ENCODE measurements around the gene TPSG1.

The TPSG1 gene

DNA sequence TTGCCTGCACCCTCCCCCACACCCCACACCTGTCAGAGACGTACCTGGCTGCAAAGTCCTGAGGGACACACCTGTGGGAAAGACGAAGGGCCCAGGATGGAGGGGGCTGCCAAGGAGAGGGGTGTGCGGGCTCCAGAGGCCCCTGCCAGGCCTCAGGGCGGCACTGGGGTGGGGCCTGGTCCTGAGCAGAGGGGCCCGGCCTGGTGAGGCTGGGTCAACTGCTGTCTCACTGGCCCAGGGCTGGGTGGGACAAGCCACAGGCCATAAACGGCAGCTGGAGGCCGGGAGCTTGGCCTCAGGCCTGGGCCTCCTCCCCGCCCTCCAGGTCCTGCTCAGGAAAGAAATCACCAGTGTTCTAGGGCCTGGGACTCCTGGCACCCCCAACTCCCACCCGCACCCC lies 510 bp downstream of the TPSG1 start:
- Histone ChIP-seq H3K9ac (ENCODE audit: insufficient read length, low read depth) (no peak overlapping the region), H3K27me3 (ENCODE audit: insufficient read depth, insufficient read length) (no peaks in the 10 kb centered on the region), H3K4me3 (ENCODE audit: insufficient read length, low read depth) (no peak overlapping the region), H3K36me3 (ENCODE audit: insufficient read depth, insufficient read length, low read length) (peaks cover 37% of the 10 kb centered on the region), H3K4me1 (ENCODE audit: insufficient read depth, insufficient read length) (no peaks in the 10 kb centered on the region), H3K9me3 (ENCODE audit: insufficient read depth, low read length) (no peaks in the 10 kb centered on the region)
- no peak for DNase-seq (ENCODE audit: low read depth, low spot score)
- TF ChIP-seq YY1 (IDR thresholded peaks at IDR 0.05; ENCODE audit: insufficient read depth, insufficient read length) (no peak), ZNF274 (IDR thresholded peaks at IDR 0.05; ENCODE audit: low read depth, low read length) (no peak), SUZ12 (IDR thresholded peaks at IDR 0.05; ENCODE audit: extremely low read depth, insufficient read depth, insufficient read length) (no peak)

DNA sequence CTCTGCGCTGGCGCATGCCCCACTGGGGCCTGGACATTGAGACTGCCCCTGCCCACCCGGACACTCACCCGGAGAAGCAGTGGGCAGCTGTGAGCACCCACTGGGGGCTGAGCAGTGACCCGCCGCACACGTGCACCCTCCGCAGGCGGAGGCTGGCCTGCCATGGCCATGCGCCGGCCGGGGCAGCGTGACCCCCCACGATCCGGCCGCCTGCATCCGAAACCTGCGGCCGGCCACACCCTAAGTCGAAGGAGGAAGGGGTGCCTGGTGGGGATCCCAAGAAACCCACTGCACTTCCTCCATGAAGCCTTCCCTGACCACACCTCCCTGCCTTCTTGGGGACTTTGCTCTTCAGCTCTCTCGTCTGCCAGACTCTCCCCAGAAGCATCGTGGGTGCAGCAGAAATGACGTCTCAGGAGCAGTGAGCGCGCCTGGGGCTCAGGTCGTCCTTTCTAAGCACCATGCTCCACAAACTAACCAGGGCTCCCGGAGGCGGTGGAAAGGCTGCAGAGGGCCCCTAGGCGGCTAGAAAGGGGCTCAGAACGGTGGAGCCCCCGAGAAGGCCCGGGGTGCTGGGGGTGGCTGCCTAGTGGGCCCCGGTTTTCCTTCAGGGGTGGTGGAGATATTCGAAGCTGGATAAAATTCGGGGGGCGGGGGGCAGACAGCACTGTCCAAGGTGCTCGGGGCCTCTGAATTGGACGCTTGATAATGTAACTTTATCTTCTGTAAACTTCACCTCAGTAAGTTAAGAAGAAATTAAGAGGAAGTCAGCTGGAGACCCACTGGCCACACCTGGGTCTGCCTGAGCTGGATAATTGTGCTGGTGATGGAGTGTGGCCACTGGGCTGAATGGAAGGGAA lies 1.5 kb downstream of the TPSG1 start:
- no peaks in the 10 kb centered on the region for H3K9me3 ChIP-seq (ENCODE audit: insufficient read depth, low read length)
- H3K27me3 ChIP-seq (ENCODE audit: insufficient read depth, insufficient read length) = no peaks in the 10 kb centered on the region
- no peak for DNase-seq (ENCODE audit: low read depth, low spot score)
- H3K4me3 ChIP-seq (ENCODE audit: insufficient read length, low read depth) = no peak overlapping the region
- no peak for TF ChIP-seq YY1 (IDR thresholded peaks at IDR 0.05; ENCODE audit: insufficient read depth, insufficient read length)
- no peak for TF ChIP-seq ZNF274 (IDR thresholded peaks at IDR 0.05; ENCODE audit: low read depth, low read length)
- no peak for TF ChIP-seq SUZ12 (IDR thresholded peaks at IDR 0.05; ENCODE audit: extremely low read depth, insufficient read depth, insufficient read length)
- no peaks in the 10 kb centered on the region for H3K4me1 ChIP-seq (ENCODE audit: insufficient read depth, insufficient read length)
- no peak overlapping the region for H3K9ac ChIP-seq (ENCODE audit: insufficient read length, low read depth)
- H3K36me3 ChIP-seq (ENCODE audit: insufficient read depth, insufficient read length, low read length) = peaks cover 45% of the 10 kb centered on the region

GRCh38 chr16:1222553-1223354 lies 2.3 kb downstream of the TPSG1 start:
- H3K27me3 ChIP-seq (ENCODE audit: insufficient read depth, insufficient read length) = no peaks in the 10 kb centered on the region
- H3K9me3 ChIP-seq (ENCODE audit: insufficient read depth, low read length) = no peaks in the 10 kb centered on the region
- no peak overlapping the region for H3K4me3 ChIP-seq (ENCODE audit: insufficient read length, low read depth)
- DNase-seq (ENCODE audit: low read depth, low spot score) = no peak
- no peak overlapping the region for H3K9ac ChIP-seq (ENCODE audit: insufficient read length, low read depth)
- no peak for TF ChIP-seq ZNF274 (IDR thresholded peaks at IDR 0.05; ENCODE audit: low read depth, low read length)
- no peak for TF ChIP-seq SUZ12 (IDR thresholded peaks at IDR 0.05; ENCODE audit: extremely low read depth, insufficient read depth, insufficient read length)
- no peak for TF ChIP-seq YY1 (IDR thresholded peaks at IDR 0.05; ENCODE audit: insufficient read depth, insufficient read length)
- H3K36me3 ChIP-seq (ENCODE audit: insufficient read depth, insufficient read length, low read length) = peaks cover 54% of the 10 kb centered on the region
- no peaks in the 10 kb centered on the region for H3K4me1 ChIP-seq (ENCODE audit: insufficient read depth, insufficient read length)

- Histone ChIP-seq H3K9ac (ENCODE audit: insufficient read length, low read depth) (no peak overlapping the region), H3K9me3 (ENCODE audit: insufficient read depth, low read length) (no peaks in the 10 kb centered on the region), H3K4me3 (ENCODE audit: insufficient read length, low read depth) (no peak overlapping the region), H3K4me1 (ENCODE audit: insufficient read depth, insufficient read length) (no peaks in the 10 kb centered on the region), H3K27me3 (ENCODE audit: insufficient read depth, insufficient read length) (no peaks in the 10 kb centered on the region), H3K36me3 (ENCODE audit: insufficient read depth, insufficient read length, low read length) (peaks cover 62% of the 10 kb centered on the region)
- DNase-seq (ENCODE audit: low read depth, low spot score) = no peak
- TF ChIP-seq YY1 (IDR thresholded peaks at IDR 0.05; ENCODE audit: insufficient read depth, insufficient read length) (no peak), ZNF274 (IDR thresholded peaks at IDR 0.05; ENCODE audit: low read depth, low read length) (no peak), SUZ12 (IDR thresholded peaks at IDR 0.05; ENCODE audit: extremely low read depth, insufficient read depth, insufficient read length) (no peak)
Observed at GRCh38 chr16:1221628-1222552, 3.2 kb downstream of the TPSG1 start.

GRCh38 chr16:1220841-1221627 lies 4.0 kb downstream of the TPSG1 start:
- Histone ChIP-seq H3K27me3 (ENCODE audit: insufficient read depth, insufficient read length) (no peaks in the 10 kb centered on the region), H3K9ac (ENCODE audit: insufficient read length, low read depth) (no peak overlapping the region), H3K4me3 (ENCODE audit: insufficient read length, low read depth) (no peak overlapping the region), H3K4me1 (ENCODE audit: insufficient read depth, insufficient read length) (no peaks in the 10 kb centered on the region), H3K9me3 (ENCODE audit: insufficient read depth, low read length) (no peaks in the 10 kb centered on the region), H3K36me3 (ENCODE audit: insufficient read depth, insufficient read length, low read length) (peaks cover 70% of the 10 kb centered on the region)
- DNase-seq (ENCODE audit: low read depth, low spot score) = no peak
- no peak for TF ChIP-seq ZNF274 (IDR thresholded peaks at IDR 0.05; ENCODE audit: low read depth, low read length)
- TF ChIP-seq SUZ12 (IDR thresholded peaks at IDR 0.05; ENCODE audit: extremely low read depth, insufficient read depth, insufficient read length) = no peak
- TF ChIP-seq YY1 (IDR thresholded peaks at IDR 0.05; ENCODE audit: insufficient read depth, insufficient read length) = no peak

DNA sequence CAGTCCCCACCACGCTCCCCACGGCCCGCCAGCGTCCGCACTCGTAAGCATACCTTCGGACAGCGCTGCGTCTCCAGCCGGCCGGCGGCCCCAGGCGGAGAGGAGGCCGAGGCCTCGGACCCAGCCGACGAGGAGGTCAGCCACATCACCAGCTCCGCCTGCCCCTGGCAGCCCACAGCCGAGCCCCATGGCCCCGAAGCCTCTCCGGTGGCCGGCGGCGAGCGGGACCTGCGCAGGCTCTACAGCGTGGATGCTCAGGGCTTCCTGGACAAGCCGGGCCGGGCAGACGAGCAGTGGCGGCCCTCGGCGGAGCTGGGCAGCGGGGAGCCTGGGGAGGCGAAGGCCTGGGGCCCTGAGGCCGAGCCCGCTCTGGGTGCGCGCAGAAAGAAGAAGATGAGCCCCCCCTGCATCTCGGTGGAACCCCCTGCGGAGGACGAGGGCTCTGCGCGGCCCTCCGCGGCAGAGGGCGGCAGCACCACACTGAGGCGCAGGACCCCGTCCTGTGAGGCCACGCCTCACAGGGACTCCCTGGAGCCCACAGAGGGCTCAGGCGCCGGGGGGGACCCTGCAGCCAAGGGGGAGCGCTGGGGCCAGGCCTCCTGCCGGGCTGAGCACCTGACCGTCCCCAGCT lies 4.9 kb downstream of the TPSG1 start:
- DNase-seq (ENCODE audit: low read depth, low spot score) = no peak
- Histone ChIP-seq H3K9me3 (ENCODE audit: insufficient read depth, low read length) (no peaks in the 10 kb centered on the region), H3K9ac (ENCODE audit: insufficient read length, low read depth) (no peak overlapping the region), H3K27me3 (ENCODE audit: insufficient read depth, insufficient read length) (no peaks in the 10 kb centered on the region), H3K4me3 (ENCODE audit: insufficient read length, low read depth) (no peak overlapping the region), H3K4me1 (ENCODE audit: insufficient read depth, insufficient read length) (no peaks in the 10 kb centered on the region), H3K36me3 (ENCODE audit: insufficient read depth, insufficient read length, low read length) (peaks cover 77% of the 10 kb centered on the region)
- TF ChIP-seq ZNF274 (IDR thresholded peaks at IDR 0.05; ENCODE audit: low read depth, low read length) (no peak), SUZ12 (IDR thresholded peaks at IDR 0.05; ENCODE audit: extremely low read depth, insufficient read depth, insufficient read length) (no peak), YY1 (IDR thresholded peaks at IDR 0.05; ENCODE audit: insufficient read depth, insufficient read length) (no peak)

Measured in NT2/D1 (cell line).